Smooth muscle cell (in vitro differentiated cells): ENCODE measurements around the gene NRXN3. TPM values are rescaled to one million over a fixed set of nuclear protein-coding genes. Genes with fewer than 3 reads are reported as not detected.

Experiments used
- DNase-seq: peaks from one replicate; lab custom pipeline; 2025; ENCODE audit not compliant: unreplicated experiment; lab: John Stamatoyannopoulos, UW
- H2AFZ ChIP-seq: fragments of 200-600 bp; sonication (generic); 2 replicates; pipeline ENCODE4 v1.6.0; 2016; ENCODE audit warnings: antibody characterized with exemption, low read depth, mild to moderate bottlenecking
- H3F3A ChIP-seq: fragments of 200-600 bp; sonication (generic); 2 replicates; pipeline ENCODE4 v1.6.0; 2017; ENCODE audit warnings: antibody characterized with exemption, low read depth
- H3K27ac ChIP-seq: fragments of 200-600 bp; sonication (generic); 2 replicates; pipeline ENCODE4 v1.5.1; 2016; ENCODE audit warnings: low read depth, mild to moderate bottlenecking
- H3K27me3 ChIP-seq: fragments of 200-600 bp; sonication (generic); 2 replicates; pipeline ENCODE4 v1.6.1; 2016; ENCODE audit warnings: low read depth, mild to moderate bottlenecking
- H3K36me3 ChIP-seq: fragments of 200-600 bp; sonication (generic); 2 replicates; pipeline ENCODE4 v1.5.1; 2016; ENCODE audit warnings: low read depth
- H3K4me1 ChIP-seq: fragments of 200-600 bp; sonication (generic); 2 replicates; pipeline ENCODE4 v1.5.1; 2016; ENCODE audit warnings: low read depth
- H3K4me2 ChIP-seq: fragments of 200-600 bp; sonication (generic); 2 replicates; pipeline ENCODE4 v1.6.0; 2016; ENCODE audit warnings: mild to moderate bottlenecking
- H3K4me3 ChIP-seq: fragments of 200-600 bp; sonication (generic); 2 replicates; pipeline ENCODE4 v1.5.1; 2016; ENCODE audit warnings: mild to moderate bottlenecking
- H3K79me2 ChIP-seq: fragments of 200-600 bp; sonication (generic); 2 replicates; pipeline ENCODE4 v1.6.0; 2016; ENCODE audit warnings: low read depth, mild to moderate bottlenecking
- H3K9ac ChIP-seq: fragments of 200-600 bp; sonication (generic); 2 replicates; pipeline ENCODE4 v1.6.0; 2016; ENCODE audit warnings: low read depth
- H3K9me3 ChIP-seq: fragments of 200-600 bp; sonication (generic); replicated peaks from 2 replicates; pipeline ENCODE4 v1.5.1; 2016; ENCODE audit warnings: low read depth
- H4K20me1 ChIP-seq: fragments of 200-600 bp; sonication (generic); 2 replicates; pipeline ENCODE4 v1.6.0; 2016; ENCODE audit warnings: low read depth
- WGBS: methylation state at CpG from one replicate; pipeline ENCODE4 v1.1.7; 2016; ENCODE audit warnings: low lambda C conversion rate; 5-methylcytosine and 5-hydroxymethylcytosine counted together
- polyA plus RNA-seq: library from polyadenylated mRNA; unstranded; fragments of >200 nt; fragmentation: Nextera tagmentation; extraction: Ambion mirVana; gene quantifications from 2 replicates; pipeline ENCODE4 v1.2.1, GENCODE V29; 2016
- total RNA-seq: library from RNA; depleted of rRNA; stranded (reverse); fragments of >200 nt; gene quantifications from 2 replicates; pipeline ENCODE4 v1.2.3, GENCODE V29; 2014
- TF ChIP-seq, protein P1 (sequence below): fragments of 200-600 bp; sonication (generic); IDR thresholded peaks from 2 replicates; pipeline ENCODE4 v1.5.1; 2017; ENCODE audit warnings: borderline replicate concordance, mild to moderate bottlenecking, antibody characterized with exemption; ENCODE audit not compliant: insufficient read depth, poor library complexity, severe bottlenecking

NRXN3 gene
- total and polyA plus RNA-seq, 2 experiments from 2014 or later: 1.2 to 7.0 TPM

DNA sequence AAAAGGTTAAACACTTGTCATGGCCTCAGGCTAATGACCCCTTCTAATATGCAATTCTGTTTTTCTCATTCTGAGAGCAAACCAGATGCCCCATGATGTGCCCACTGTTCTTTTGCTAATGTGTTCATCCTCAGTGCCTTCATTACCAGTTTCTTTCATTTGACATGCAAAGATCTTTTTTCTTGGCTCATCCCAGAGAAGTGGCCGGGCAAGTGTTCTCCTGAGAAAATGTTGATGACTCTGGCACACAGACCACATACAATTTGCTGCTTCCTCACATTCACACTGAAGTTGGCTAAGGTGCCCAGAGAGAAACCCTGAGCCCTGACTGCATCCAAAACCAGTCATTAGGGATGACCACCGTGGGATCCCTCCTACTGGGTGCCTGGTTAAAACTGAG lies 1207.8 kb downstream of the NRXN3 start:
- Histone ChIP-seq H4K20me1 (no peaks in the 10 kb centered on the region), H3K79me2 (no peaks in the 10 kb centered on the region), H3K27ac (no peak overlapping the region), H2AFZ (no peak overlapping the region), H3K4me3 (no peak overlapping the region), H3K9ac (no peak overlapping the region), H3K27me3 (no peaks in the 10 kb centered on the region), H3K9me3 (no peaks in the 10 kb centered on the region), H3K4me1 (peaks cover 29% of the 10 kb centered on the region), H3K36me3 (no peaks in the 10 kb centered on the region), H3K4me2 (no peak overlapping the region), H3F3A (no peaks in the 10 kb centered on the region)
- DNase-seq: no peak
- 46% methylated on average over 2 of the region's 2 CpGs for WGBS
- TF ChIP-seq, protein P1, sequence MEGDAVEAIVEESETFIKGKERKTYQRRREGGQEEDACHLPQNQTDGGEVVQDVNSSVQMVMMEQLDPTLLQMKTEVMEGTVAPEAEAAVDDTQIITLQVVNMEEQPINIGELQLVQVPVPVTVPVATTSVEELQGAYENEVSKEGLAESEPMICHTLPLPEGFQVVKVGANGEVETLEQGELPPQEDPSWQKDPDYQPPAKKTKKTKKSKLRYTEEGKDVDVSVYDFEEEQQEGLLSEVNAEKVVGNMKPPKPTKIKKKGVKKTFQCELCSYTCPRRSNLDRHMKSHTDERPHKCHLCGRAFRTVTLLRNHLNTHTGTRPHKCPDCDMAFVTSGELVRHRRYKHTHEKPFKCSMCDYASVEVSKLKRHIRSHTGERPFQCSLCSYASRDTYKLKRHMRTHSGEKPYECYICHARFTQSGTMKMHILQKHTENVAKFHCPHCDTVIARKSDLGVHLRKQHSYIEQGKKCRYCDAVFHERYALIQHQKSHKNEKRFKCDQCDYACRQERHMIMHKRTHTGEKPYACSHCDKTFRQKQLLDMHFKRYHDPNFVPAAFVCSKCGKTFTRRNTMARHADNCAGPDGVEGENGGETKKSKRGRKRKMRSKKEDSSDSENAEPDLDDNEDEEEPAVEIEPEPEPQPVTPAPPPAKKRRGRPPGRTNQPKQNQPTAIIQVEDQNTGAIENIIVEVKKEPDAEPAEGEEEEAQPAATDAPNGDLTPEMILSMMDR: no peak

DNA sequence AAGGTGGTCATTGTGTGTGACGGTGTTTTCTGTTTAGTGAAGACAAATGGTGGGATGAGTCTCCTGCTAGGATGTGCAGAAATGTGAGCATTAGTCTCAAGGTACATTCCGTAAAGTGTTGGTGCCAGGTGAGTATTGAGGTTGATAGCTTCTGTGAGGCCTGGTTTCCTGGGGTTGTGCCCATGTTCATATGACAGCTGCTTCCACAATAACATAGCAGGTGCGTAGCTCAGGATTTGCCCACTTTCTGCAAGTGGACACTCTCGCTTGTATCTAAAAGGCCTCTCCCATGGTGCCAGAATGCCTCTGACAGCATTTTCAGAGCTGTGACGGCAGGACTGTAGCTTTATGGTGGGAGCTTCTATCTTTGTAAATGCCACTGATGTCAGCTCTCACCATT lies 1209.1 kb downstream of the NRXN3 start:
- no peak overlapping the region for H3K4me2 ChIP-seq
- H3K4me3 ChIP-seq: no peak overlapping the region
- H3K27me3 ChIP-seq: no peaks in the 10 kb centered on the region
- H3K79me2 ChIP-seq: no peaks in the 10 kb centered on the region
- no peaks in the 10 kb centered on the region for H4K20me1 ChIP-seq
- WGBS: 97% methylated on average over 5 of the region's 5 CpGs
- no peaks in the 10 kb centered on the region for H3F3A ChIP-seq
- peaks cover 24% of the 10 kb centered on the region for H3K4me1 ChIP-seq
- TF ChIP-seq, protein P1: no peak
- H3K36me3 ChIP-seq: no peaks in the 10 kb centered on the region
- no peak for DNase-seq
- no peak overlapping the region for H3K9ac ChIP-seq
- no peaks in the 10 kb centered on the region for H3K9me3 ChIP-seq
- H3K27ac ChIP-seq: no peak overlapping the region
- no peak overlapping the region for H2AFZ ChIP-seq

DNA sequence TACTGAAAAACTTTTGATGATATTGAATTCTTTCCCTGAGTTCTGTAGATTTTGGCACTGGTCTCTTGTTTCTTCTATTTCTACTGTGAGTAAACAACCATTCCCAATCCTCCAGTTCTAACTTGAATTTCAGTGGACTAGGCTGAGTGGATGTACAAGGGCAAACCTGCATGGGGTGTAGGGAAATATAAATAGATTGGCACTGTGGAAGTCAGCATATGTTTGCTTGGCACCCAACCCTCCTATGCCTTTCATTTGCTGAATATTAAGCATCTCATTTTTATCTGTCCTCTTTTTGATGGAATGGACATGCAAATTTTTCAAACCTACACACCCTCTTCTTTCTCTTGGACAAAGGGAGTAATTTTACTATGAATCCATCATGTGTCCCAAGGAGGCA lies 1212.9 kb downstream of the NRXN3 start:
- TF ChIP-seq, protein P1: no peak
- DNase-seq: no peak
- no peak overlapping the region for H3K27ac ChIP-seq
- H3K36me3 ChIP-seq: no peaks in the 10 kb centered on the region
- peaks cover 13% of the 10 kb centered on the region for H3K4me1 ChIP-seq
- no peak overlapping the region for H3K9ac ChIP-seq
- no peaks in the 10 kb centered on the region for H3K27me3 ChIP-seq
- H3K9me3 ChIP-seq: no peaks in the 10 kb centered on the region
- no peak overlapping the region for H3K4me3 ChIP-seq
- no peaks in the 10 kb centered on the region for H3K79me2 ChIP-seq
- no peak overlapping the region for H2AFZ ChIP-seq
- no peaks in the 10 kb centered on the region for H4K20me1 ChIP-seq
- H3F3A ChIP-seq: no peaks in the 10 kb centered on the region
- H3K4me2 ChIP-seq: no peak overlapping the region

DNA sequence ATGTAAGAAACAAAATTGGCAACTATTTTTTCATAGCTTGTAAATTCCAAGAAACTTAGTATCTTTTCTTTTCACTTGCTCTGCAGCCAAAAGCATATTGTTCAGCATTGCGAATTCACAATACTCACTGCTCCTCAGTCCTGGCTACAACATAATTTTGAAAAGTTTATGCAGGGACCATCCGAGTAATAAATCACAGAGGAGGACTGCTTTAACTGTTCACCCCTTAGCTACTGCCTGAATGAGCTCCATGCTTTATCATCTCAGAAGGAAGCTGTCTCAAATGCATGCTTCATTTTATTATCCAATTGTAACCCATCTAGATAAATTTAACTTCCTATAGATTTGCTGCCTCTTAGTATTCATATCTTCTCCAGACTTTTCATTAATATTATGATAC lies 1213.3 kb downstream of the NRXN3 start:
- Histone ChIP-seq H3F3A (no peaks in the 10 kb centered on the region), H4K20me1 (no peaks in the 10 kb centered on the region), H3K27ac (no peak overlapping the region), H3K36me3 (no peaks in the 10 kb centered on the region), H3K27me3 (no peaks in the 10 kb centered on the region), H3K4me2 (no peak overlapping the region), H3K9ac (no peak overlapping the region), H3K4me1 (peaks cover 8% of the 10 kb centered on the region), H2AFZ (no peak overlapping the region), H3K79me2 (no peaks in the 10 kb centered on the region), H3K9me3 (no peaks in the 10 kb centered on the region), H3K4me3 (no peak overlapping the region)
- WGBS: 97% methylated on average over 2 of the region's 2 CpGs
- TF ChIP-seq, protein P1: no peak
- no peak for DNase-seq
